Measurements from ENCODE around the gene ARID3C.
A peak's percentile ranks its signal among the peaks of the same experiment; 100 is the strongest.

Gene ARID3C

GRCh38 chr9:34629491-34629808, 584 bp upstream of the ARID3C start:
- TF ChIP-seq CTCF (IDR thresholded peaks at IDR 0.05; ENCODE audit: insufficient read depth, low read depth, low read length, missing control alignments), result no peak
- DNase-seq (ENCODE audit: low read depth), result no peak
- no peak overlapping the region for H3K4me3 ChIP-seq (ENCODE audit: low read depth, low read length)

GRCh38 chr9:34627716-34628655, 880 bp downstream of the ARID3C start:
- TF ChIP-seq CTCF (IDR thresholded peaks at IDR 0.05; ENCODE audit: insufficient read depth, low read depth, low read length, missing control alignments), result no peak
- no peak overlapping the region for H3K4me3 ChIP-seq (ENCODE audit: low read depth, low read length)
- no peak for DNase-seq (ENCODE audit: low read depth)

- no peak for DNase-seq (ENCODE audit: low read depth)
- no peak overlapping the region for H3K4me3 ChIP-seq (ENCODE audit: low read depth, low read length)
- no peak for TF ChIP-seq CTCF (IDR thresholded peaks at IDR 0.05; ENCODE audit: insufficient read depth, low read depth, low read length, missing control alignments)
These were observed 3.7 kb downstream of the ARID3C start for GRCh38 chr9:34625186-34625486.

GRCh38 chr9:34624475-34625185, 4.2 kb downstream of the ARID3C start:
- DNase-seq (ENCODE audit: low read depth), result no peak
- H3K4me3 ChIP-seq (ENCODE audit: low read depth, low read length), result no peak overlapping the region
- TF ChIP-seq CTCF (IDR thresholded peaks at IDR 0.05; ENCODE audit: insufficient read depth, low read depth, low read length, missing control alignments), result no peak

GRCh38 chr9:34623374-34624235, 5.3 kb downstream of the ARID3C start:
- DNase-seq (ENCODE audit: low read depth), result no peak
- no peak overlapping the region for H3K4me3 ChIP-seq (ENCODE audit: low read depth, low read length)
- TF ChIP-seq CTCF (IDR thresholded peaks at IDR 0.05; ENCODE audit: insufficient read depth, low read depth, low read length, missing control alignments), result no peak

- peak within 1 kb of the TSS; percentile 86 for H3K4me3 ChIP-seq (ENCODE audit: low read depth, low read length)
- TF ChIP-seq CTCF (IDR thresholded peaks at IDR 0.05; ENCODE audit: insufficient read depth, low read depth, low read length, missing control alignments), result no peak
- peak; percentile 96 for DNase-seq (ENCODE audit: low read depth)
These were observed 8.5 kb downstream of the ARID3C start, which contains the start of gene DCTN3 for GRCh38 chr9:34620061-34620994. TSS of gene DCTN3 (minus strand) at chr9:34620495. CDS start at chr9:34620464, 31 bp downstream.
